Endometrial microvascular endothelial cells (primary cell): ENCODE data around the gene PEX6. TPM values are rescaled to one million over a fixed set of nuclear protein-coding genes. Genes with fewer than 3 reads are reported as not detected.

Source experiments
- in situ Hi-C: cut with HindIII; loops from 2 replicates; pipeline ENCODE4 v1.10.0; 2017; ENCODE audit warnings: low sequenced_read_pairs, low pct_unique_long_range_greater_than_20kb; ENCODE audit errors: inconsistent ontology term
- total RNA-seq: library from RNA; depleted of rRNA; stranded (reverse); fragments of >200 nt; gene quantifications from one replicate; pipeline ENCODE4 v1.2.3, GENCODE V29; 2015; ENCODE audit errors: inconsistent ontology term

PEX6 gene, protein sequence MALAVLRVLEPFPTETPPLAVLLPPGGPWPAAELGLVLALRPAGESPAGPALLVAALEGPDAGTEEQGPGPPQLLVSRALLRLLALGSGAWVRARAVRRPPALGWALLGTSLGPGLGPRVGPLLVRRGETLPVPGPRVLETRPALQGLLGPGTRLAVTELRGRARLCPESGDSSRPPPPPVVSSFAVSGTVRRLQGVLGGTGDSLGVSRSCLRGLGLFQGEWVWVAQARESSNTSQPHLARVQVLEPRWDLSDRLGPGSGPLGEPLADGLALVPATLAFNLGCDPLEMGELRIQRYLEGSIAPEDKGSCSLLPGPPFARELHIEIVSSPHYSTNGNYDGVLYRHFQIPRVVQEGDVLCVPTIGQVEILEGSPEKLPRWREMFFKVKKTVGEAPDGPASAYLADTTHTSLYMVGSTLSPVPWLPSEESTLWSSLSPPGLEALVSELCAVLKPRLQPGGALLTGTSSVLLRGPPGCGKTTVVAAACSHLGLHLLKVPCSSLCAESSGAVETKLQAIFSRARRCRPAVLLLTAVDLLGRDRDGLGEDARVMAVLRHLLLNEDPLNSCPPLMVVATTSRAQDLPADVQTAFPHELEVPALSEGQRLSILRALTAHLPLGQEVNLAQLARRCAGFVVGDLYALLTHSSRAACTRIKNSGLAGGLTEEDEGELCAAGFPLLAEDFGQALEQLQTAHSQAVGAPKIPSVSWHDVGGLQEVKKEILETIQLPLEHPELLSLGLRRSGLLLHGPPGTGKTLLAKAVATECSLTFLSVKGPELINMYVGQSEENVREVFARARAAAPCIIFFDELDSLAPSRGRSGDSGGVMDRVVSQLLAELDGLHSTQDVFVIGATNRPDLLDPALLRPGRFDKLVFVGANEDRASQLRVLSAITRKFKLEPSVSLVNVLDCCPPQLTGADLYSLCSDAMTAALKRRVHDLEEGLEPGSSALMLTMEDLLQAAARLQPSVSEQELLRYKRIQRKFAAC
- total RNA-seq, result 12.2 TPM

DNA sequence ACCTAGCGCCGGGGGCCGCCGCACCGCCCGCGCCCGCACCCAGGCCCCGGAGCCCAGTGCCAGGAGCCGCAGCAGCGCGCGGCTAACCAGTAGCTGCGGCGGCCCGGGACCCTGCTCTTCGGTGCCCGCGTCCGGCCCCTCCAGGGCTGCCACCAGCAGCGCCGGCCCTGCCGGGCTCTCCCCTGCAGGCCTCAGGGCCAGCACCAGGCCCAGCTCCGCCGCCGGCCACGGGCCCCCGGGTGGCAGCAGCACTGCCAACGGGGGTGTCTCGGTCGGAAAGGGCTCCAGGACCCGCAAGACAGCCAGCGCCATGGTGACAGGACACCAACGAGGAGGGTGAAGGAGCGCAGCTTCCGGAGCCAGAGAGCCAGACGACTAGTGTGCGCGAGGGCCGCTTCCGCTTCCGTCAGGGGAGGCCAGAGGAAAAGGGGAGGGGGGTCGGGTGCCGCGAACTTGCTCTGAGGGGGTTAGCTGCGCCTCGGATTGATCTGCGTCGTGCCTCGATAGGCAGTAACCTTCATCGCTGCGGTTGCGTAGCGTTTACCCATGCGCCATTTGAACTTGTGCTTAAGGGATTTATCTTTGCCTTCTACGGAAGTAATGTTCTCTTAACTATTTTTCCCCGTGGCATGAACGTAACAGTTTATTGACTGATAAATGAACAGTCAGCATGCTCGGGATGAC, at the start of gene PEX6:
Gene PEX6, minus strand, starts transcription at position 343 of the 684 bp plus-strand sequence. Its CDS starts 31 bp downstream, at position 312.
- in situ Hi-C loops, result no loop called here

DNA sequence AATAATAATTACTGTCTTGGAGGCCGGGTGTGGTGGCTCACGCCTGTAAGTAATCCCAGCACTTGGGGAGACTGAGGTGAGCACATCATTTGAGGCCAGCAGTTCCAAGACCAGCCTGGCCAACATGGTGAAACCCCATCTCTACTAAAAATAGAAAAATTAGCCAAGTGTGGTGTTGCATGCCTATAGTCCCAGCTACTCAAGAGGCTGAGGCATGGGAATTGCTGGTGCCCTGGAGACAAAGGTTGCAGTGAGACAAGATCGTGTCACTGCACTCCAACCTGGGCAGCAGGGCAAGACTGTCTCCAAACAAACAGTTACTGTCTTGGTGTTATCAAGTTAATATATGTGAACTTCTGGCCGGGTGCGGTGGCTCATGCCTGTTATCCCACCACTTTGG, 47.4 kb upstream of the PEX6 start:
- in situ Hi-C loops, result no loop called here

DNA sequence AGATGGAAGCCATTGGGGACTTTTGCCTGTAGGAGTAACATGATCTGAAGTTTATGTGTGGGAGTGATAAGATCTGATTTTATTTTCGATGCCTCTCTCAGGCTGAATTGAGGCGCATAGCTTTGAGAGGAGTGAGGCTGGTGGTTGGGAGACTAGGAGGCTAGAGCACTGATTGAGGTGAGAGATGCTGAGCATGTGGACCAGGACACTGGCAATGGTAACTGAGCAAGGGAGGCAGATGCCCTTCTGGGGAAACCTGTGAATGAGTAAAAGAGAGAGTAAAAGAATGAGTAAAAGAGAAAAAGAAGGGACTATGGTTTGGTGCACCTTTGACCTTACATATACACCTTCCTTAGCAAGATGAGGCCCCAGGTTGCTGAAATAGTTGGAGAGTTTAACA, 45.5 kb upstream of the PEX6 start:
- in situ Hi-C loops, result no loop called here

DNA sequence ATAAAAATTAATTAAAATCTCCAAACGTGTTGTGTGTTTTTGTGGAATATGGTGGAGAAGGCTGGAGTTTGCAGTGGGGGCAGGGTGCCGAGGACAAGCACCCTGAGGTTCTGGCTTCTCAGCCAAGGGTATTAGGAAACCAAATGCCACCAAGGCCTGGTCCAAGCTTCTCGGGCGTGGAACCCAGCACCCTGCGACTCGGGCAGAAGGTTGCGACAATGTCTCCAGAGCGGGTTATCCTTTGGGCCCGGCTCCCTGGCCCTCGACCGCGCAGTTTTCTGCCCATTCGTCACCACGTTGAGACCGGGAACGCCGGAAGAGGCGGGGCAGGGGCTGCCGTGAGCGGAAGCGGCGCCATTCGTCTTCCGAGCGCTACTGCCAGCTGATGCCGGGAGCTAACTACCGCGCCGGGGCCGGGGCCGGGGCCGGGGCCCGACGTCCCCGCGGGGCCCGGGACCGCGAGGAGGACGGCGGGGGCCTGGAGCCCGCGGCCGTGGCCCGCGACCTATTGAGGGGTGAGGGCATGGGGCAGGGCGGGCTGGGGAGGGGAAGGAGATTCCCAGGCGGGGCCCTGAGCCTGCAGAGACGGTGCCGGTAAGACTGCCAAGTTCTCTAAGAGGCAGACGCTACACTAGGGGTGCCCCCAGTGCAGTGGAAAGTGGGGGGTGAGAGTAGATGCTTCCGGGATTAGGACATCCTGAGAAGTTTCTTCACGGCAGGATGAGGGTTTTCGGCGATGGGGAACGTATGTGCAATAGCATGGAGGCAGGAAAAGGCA, 42.5 kb upstream of the PEX6 start, which contains the start of gene RRP36:
Gene RRP36, plus strand, starts transcription at position 354 of the 778 bp plus-strand sequence. Its CDS starts 32 bp downstream, at position 386.
- in situ Hi-C loops, result no loop called here

DNA sequence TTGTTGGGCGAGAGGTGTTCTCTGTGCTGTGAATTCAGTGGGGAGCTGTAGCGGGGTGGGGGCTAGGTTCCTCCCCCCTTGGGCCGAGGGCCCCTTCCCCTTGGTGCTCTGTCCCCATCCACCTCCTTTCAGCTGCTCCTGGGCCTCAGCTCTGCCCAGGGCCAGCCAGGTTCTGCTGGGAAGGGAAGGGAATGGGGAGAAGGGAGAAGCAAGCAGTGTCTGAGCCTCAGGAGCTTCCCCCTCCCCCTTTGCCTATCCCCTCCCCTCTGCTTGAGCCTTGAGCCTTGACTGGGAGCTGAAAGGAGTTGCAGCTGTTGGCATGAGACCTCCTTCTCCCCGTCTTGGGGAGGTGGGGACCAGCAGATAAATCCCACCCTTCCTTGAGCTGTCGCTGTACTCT, 41.9 kb upstream of the PEX6 start:
- in situ Hi-C loops, result no loop called here

DNA sequence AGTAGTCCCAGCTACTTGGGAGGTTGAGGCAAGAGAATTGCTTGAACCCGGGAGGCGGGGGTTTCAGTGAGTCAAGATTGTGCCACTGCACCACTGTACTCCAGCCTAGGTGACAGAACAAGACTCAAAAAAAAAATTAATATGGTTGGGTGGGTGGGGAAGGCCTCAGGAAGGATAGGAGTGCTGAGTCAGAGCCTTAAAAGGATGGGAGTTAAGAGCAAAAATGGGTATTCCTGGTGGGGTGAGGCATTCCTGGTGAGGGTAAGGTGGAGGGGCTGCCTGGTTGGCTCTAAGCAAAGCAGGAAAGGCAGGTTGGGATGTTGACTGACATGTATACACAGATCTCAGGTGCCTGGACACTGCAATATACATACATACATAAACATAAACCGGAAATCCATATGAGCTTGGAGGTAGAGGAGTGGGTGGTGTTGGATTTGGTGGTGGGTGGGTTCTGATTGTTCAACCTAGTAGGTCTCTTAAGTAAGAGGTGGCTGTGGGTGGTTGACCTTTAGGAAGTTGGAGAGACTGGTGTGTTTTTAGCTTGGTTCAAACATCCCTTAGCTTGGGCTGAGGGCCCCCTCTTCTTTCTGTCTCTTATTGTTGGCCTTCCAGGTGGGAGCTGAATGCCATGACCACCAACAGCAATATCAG, 41.2 kb upstream of the PEX6 start:
- in situ Hi-C loops, result no loop called here

DNA sequence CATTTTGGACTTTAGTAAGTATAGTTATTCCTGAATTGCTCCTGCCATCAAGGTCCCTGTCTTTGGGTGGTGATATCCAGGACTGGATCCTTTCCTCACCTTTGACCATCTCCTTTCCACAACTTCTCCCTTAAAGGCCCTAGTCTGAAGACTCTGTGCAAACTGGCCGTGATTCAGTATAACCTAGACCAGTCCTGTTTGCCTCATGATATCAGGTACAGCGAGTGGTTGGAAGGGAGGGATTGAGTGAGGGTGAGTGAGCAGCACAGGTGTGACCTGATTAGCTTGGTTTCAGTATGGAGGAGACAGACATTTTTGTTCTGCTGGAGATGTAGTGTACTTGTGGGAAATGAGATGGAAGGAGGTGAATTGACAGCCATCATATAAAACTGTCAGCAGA, 40.2 kb upstream of the PEX6 start:
- in situ Hi-C loops, result no loop called here

DNA sequence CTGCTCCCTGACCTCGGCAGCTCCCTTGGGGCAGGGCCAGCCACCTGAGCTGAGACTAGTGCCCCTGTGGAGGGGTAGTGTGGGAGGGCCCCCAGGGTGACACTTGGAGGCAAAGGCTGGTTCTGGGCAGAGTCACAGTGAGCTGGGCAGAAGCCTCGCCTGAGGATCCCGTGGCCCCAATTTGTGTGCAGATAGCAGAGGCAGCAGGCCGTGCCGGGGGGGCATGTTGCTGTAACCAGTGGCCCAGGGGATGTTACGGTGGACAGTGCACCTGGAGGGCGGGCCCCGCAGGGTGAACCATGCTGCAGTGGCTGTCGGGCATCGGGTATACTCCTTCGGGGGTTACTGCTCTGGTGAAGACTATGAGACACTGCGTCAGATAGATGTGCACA, 38.0 kb upstream of the PEX6 start:
- in situ Hi-C loops, result no loop called here

DNA sequence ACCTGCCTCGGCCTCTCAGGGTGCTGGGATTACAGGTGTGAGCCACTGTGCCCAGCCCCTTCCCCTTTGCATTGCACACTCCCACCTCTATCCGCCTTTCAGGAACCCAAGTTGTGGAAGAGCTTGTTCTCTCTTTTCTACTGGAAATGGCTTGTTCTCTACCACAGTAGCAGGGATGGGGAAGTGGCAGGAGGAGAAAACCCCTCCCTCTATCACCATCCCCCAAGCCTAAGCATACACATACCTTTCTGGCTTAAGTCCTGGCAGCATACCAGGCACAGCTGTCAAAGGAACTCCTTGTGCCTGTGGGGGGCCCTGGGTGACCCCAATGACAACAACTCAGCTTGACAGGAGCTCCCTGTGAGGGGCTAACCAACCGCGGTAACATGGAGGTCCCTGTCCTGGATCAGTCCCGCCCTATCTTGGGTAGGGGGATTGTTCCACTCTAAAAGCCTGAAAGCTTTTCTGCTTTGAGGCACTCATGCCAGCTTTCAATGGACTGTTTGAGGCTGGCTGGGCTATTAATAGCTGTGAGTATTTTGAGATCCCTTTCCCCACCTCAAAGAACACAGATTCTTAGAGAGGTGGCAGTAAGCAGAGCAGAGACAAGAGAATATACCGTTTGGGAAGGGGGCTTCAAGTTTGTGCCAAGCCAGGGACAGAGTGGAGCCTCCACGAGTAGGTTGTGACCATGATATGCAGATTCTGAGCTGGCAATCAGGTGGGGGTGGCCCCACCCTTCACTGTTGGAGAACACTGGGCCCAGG, 37.4 kb upstream of the PEX6 start:
- in situ Hi-C loops, result no loop called here

DNA sequence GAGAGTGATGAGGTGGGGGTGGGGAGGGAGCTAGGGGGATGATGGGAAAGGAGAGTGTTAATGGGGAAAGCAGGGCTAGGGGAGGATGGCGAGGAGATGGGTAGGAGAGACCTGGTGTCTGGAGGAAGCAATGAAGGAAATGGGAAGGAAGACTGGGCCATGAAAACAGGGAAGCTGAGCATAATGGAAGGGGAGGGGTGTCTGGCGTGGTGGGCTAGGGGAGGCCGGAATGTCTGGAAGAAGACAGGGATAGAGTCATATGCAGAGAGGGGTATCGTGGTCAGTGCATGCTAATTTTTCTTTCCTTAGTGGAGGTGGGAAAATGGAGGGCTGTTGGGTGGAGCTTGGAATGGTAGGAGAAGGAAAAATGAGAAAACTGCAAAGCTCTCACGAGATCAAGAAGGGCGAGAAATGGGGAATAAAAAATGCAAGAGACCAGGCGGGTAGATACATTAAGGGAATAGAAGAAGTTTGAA, 35.5 kb upstream of the PEX6 start:
- in situ Hi-C loops, result no loop called here

DNA sequence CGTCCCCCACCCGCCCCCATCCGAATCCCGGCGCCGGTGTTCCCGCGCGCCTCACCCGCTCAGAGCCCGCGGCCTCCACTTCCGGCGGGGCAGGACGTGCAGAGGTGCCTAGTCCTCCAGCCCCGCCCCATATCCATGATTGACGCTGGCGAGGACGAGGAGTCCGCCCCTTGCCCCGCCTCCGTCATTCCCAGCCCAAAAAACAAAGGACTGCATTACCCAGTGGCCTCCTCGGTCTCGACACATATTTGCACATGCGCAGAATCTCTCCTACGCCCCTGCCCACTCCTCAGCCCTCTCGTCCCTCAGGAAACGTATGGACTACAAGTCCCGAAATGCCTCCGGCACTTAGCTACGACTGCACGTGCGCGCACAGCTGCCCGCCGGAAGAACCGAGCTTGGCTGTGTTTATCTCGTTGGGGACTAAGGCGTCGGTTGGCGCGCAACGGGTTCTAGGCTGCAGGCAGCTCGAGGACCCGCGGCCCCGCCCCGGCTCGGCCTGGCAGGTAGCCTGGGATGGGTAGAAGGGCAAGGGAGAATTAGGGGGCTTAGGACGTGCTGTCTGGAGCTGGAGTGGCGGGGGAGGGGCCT, 35.0 kb upstream of the PEX6 start, which contains the start of the genes KLHDC3 and MEA1:
Gene KLHDC3, plus strand, starts transcription at position 407 of the 591 bp plus-strand sequence. CDS start 2,944 bp downstream, outside the sequence.
Gene MEA1, minus strand, starts transcription at position 104 of the 591 bp plus-strand sequence. CDS start 133 bp downstream, outside the sequence.
- in situ Hi-C loops, result no loop called here

DNA sequence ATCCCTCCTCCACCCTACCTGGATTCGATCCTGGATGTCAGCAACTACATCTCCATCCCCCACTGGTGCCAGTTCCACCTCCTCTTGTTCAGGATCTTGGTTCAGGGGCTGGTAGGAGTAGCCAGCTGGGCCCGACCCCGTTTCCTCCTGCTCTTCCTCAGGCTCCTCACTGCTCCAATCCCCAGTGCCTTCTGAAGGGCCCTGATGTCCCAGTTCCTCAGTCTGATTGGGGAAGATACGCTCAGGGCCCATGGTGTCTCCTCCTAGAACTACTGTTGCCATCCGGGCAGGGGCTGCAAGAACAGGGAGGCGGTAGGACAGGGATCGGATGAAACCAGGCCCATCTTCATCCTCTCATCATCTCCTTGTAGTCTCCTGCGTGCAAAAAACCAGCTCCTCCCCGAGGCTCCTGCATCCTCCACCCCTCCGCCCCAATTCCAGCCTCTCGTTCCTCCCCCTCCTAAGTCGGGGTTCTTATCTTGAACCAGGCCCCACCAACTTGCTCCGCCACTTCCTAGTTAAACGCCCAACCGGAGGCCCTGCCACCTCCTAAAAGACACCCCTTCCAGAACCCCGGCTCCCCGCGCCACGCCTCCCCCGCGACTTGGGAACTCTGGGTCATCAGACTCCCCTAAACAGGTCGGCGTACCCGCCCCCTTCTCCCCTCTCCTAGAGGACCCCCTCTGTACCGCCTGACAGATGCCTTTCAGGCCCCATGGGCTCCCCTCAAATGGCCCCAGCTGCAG, 34.3 kb upstream of the PEX6 start:
- in situ Hi-C loops, result no loop called here

DNA sequence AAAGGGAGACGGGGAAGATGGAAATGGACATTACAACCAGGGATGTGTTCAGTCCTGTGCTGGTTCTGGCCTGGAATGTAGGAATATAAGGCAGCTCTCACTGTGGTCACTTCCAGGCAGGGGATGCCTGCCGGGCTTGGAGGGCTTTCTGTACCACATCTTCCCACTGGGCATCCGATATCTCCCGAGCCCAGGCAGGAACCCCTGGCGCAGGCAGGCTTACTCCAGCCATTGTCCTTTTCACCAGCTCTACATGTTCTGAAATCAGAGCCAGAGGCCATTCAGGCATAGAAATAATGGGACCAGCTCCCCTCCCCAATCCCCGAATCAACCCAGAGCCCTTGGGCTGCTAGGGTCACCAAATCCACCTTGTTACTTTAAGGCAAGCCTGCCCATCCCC, 33.4 kb upstream of the PEX6 start:
- in situ Hi-C loops, result no loop called here

DNA sequence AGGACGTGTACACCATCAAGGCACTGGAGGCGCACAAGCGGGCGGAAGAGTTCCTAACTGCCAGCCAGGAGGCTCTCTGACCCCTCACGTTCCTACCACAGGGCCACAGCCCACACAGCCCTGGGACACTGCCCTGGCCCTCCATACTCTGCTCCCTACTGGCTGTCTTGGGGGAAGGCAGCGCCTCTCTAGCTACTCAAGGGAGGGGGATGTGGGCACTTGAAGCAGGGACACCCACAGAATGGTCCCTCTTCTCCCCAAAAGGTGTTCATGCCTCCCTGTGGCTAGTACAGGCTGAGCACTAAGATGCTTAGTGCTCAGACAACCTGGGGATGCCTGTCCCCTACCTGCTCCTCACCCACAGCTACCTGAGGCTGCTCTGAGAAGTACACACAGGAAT, 32.2 kb upstream of the PEX6 start:
- in situ Hi-C loops, result no loop called here

DNA sequence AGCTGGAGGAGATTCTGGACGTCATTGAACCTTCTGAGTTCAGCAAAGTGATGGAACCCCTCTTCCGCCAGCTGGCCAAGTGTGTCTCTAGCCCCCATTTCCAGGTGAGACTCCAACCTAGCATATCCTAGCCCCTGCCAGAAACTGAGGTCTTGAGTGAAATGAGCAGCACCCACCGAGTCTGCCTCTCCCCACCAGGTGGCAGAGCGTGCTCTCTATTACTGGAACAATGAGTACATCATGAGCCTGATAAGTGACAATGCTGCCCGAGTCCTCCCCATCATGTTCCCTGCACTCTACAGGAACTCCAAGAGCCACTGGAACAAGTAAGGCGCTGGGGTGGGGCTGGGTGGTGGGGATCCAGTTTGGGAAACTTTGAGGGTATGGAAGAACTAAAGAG, 30.1 kb upstream of the PEX6 start:
- in situ Hi-C loops, result no loop called here

DNA sequence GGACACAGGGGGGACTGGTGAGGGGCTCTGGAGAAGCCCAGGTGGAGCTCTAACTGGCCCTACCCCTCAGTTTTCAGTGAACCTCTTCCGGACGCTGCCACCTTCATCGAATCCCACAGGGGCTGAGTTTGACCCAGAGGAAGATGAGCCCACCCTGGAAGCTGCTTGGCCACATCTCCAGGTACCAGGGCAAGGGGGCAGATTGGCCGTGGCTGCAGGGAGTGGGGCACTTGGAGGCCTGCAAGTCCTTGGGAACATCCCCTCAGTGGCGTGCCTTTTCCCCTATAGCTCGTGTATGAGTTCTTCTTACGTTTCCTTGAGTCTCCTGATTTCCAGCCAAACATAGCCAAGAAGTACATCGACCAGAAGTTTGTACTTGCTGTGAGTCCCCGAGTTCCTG, 28.1 kb upstream of the PEX6 start:
- in situ Hi-C loops, result no loop called here
